ENCODE data around the gene CHPF. TPM values are rescaled to one million over a fixed set of nuclear protein-coding genes. Genes with fewer than 3 reads are reported as not detected.

Gene CHPF
- total and polyA plus RNA-seq, 4 donors: 26.5 to 135 (median 58.2) TPM

GRCh38 chr2:219572237-219573001, 28.8 kb upstream of the CHPF start, which contains the start of gene INHA (continued):
- TF ChIP-seq, protein P1, sequence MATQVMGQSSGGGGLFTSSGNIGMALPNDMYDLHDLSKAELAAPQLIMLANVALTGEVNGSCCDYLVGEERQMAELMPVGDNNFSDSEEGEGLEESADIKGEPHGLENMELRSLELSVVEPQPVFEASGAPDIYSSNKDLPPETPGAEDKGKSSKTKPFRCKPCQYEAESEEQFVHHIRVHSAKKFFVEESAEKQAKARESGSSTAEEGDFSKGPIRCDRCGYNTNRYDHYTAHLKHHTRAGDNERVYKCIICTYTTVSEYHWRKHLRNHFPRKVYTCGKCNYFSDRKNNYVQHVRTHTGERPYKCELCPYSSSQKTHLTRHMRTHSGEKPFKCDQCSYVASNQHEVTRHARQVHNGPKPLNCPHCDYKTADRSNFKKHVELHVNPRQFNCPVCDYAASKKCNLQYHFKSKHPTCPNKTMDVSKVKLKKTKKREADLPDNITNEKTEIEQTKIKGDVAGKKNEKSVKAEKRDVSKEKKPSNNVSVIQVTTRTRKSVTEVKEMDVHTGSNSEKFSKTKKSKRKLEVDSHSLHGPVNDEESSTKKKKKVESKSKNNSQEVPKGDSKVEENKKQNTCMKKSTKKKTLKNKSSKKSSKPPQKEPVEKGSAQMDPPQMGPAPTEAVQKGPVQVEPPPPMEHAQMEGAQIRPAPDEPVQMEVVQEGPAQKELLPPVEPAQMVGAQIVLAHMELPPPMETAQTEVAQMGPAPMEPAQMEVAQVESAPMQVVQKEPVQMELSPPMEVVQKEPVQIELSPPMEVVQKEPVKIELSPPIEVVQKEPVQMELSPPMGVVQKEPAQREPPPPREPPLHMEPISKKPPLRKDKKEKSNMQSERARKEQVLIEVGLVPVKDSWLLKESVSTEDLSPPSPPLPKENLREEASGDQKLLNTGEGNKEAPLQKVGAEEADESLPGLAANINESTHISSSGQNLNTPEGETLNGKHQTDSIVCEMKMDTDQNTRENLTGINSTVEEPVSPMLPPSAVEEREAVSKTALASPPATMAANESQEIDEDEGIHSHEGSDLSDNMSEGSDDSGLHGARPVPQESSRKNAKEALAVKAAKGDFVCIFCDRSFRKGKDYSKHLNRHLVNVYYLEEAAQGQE (IDR thresholded peaks at IDR 0.05): no peak
- TF ChIP-seq ATF3 (IDR thresholded peaks at IDR 0.05): no peak
- no peak for TF ChIP-seq MAX (IDR thresholded peaks at IDR 0.05)
- TF ChIP-seq YY1 (IDR thresholded peaks at IDR 0.05): no peak
- TF ChIP-seq GABPA (IDR thresholded peaks at IDR 0.05 in 1 of 2, conservative IDR thresholded peaks at IDR 0.05 in 1 of 2): no peak
- no peak for TF ChIP-seq RXRA (IDR thresholded peaks at IDR 0.05)

DNA sequence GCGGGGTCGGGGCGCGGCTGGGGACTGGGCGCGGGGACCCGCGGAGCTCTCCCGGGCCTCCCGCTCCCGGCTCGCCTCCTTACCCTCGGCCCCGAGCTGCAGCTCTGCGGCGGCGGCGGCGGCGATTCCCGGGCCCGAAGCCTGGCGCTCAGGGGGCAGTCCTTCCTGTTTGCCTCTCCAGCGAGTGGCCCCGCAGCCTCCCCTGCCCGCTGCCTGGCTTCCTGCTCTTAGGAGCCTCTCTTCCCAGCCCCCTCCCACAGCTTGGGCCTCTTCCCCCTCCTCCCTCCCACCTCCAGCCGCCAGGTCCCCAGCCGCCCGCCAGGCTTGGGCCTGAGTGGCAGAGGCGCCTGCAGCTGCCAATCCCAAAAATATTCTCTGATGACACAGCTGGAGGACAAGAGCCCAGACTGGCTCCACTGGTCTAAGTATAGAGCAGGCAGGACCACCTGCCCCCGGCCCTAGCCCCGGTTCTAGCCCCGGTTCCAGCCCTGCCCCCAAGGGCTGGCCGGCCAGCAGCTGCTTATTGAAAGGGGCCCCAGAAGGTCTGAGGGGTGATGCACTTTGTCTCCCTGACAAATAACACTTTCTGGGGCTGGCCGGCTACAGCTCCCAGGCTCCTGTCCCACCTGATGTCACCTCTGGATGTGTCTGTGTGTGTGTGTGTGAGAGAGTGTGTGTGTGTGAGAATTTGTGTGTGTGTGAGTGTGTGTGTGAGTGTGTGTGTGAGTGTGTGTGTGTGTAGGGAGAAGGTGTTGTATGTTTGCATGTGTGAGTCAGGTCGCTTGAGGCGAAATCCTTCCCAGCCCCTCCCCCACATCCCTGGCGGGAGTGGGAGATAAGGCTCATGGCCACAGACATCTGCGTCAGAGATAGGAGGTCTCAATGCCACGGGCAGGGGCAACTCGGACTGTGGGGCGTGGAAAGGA, 28.0 kb upstream of the CHPF start, which contains the start of gene OBSL1:
Gene OBSL1, minus strand, starts transcription at position 229 of the 926 bp plus-strand sequence. CDS start 307 bp downstream, outside the sequence.
- peak within 1 kb of the TSS; percentile 57 to 81 (median 65) for H3K4me3 ChIP-seq (ENCODE audit: low read depth in 1 of 3, low read length in 3 of 3)
- peak; percentile 64 for DNase-seq (ENCODE audit: low spot score)
- no peaks in the 10 kb centered on the region for H3K9me3 ChIP-seq (ENCODE audit: control insufficient read depth in 4 of 4, low read length in 3 of 4)
- H3K36me3 ChIP-seq (ENCODE audit: control insufficient read depth in 4 of 4, insufficient read depth in 3 of 4, low read depth in 1 of 4, low read length in 3 of 4): peaks cover 0 to 6% (median 1%) of the 10 kb centered on the region in 4 donors
- no peaks in the 10 kb centered on the region for H3K27me3 ChIP-seq (ENCODE audit: control insufficient read depth in 4 of 4, insufficient read depth in 4 of 4, low read length in 3 of 4)
- TF ChIP-seq MAX (IDR thresholded peaks at IDR 0.05) (no peak), RXRA (IDR thresholded peaks at IDR 0.05) (peak in 1 of 2 donors; percentile 8)
- peak within 1 kb of the TSS in 1 of 2 donors; percentile 53 for H3K27ac ChIP-seq (ENCODE audit: low read depth in 1 of 2, low read length in 2 of 2)
- peak within 1 kb of the TSS; percentile 37 to 48 for H3K9ac ChIP-seq (ENCODE audit: low read depth in 1 of 2, low read length in 2 of 2)
- peaks cover 4 to 15% (median 6%) of the 10 kb centered on the region in 4 donors for H3K4me1 ChIP-seq (ENCODE audit: control insufficient read depth in 4 of 4, insufficient read depth in 4 of 4, low read length in 3 of 4)
- 8% methylated on average over 42 of the region's 42 CpGs for WGBS

DNA sequence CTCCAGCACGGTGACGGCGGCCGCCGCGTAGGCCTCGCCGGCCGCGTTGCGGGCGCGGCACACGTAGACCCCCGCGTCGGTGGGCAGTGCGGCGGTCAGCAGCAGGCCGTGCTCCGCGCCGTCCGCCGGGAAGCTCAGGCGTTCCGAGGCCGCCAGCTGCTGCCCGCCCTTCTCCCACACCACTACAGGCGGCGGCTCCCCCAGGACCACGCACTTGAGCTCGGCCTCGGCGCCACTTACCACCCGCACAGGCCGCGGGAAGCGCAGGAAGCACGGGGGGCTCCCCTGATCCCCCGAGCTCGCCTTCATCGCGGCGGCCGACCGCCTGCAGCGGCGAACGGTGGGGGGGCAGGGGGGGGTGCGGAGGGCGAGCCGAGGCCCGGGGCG, 27.3 kb upstream of the CHPF start:
- H3K27me3 ChIP-seq (ENCODE audit: control insufficient read depth in 4 of 4, insufficient read depth in 4 of 4, low read length in 3 of 4): no peaks in the 10 kb centered on the region
- peaks cover 4 to 15% (median 6%) of the 10 kb centered on the region in 4 donors for H3K4me1 ChIP-seq (ENCODE audit: control insufficient read depth in 4 of 4, insufficient read depth in 4 of 4, low read length in 3 of 4)
- DNase-seq (ENCODE audit: low spot score): no peak
- H3K4me3 ChIP-seq (ENCODE audit: low read depth in 1 of 3, low read length in 3 of 3): peak overlapping the region; percentile 57 to 81 (median 65)
- H3K27ac ChIP-seq (ENCODE audit: low read depth in 1 of 2, low read length in 2 of 2): peak overlapping the region in 1 of 2 donors; percentile 33
- H3K36me3 ChIP-seq (ENCODE audit: control insufficient read depth in 4 of 4, insufficient read depth in 3 of 4, low read depth in 1 of 4, low read length in 3 of 4): peaks cover 0 to 6% (median 1%) of the 10 kb centered on the region in 4 donors
- peak overlapping the region in 1 of 2 donors; percentile 37 for H3K9ac ChIP-seq (ENCODE audit: low read depth in 1 of 2, low read length in 2 of 2)
- H3K9me3 ChIP-seq (ENCODE audit: control insufficient read depth in 4 of 4, low read length in 3 of 4): no peaks in the 10 kb centered on the region
- 1% methylated on average over 55 of the region's 55 CpGs for WGBS
- TF ChIP-seq, protein P1 (IDR thresholded peaks at IDR 0.05): no peak
- TF ChIP-seq, protein P2, sequence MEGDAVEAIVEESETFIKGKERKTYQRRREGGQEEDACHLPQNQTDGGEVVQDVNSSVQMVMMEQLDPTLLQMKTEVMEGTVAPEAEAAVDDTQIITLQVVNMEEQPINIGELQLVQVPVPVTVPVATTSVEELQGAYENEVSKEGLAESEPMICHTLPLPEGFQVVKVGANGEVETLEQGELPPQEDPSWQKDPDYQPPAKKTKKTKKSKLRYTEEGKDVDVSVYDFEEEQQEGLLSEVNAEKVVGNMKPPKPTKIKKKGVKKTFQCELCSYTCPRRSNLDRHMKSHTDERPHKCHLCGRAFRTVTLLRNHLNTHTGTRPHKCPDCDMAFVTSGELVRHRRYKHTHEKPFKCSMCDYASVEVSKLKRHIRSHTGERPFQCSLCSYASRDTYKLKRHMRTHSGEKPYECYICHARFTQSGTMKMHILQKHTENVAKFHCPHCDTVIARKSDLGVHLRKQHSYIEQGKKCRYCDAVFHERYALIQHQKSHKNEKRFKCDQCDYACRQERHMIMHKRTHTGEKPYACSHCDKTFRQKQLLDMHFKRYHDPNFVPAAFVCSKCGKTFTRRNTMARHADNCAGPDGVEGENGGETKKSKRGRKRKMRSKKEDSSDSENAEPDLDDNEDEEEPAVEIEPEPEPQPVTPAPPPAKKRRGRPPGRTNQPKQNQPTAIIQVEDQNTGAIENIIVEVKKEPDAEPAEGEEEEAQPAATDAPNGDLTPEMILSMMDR (IDR thresholded peaks at IDR 0.05; ENCODE audit: low read depth, low read length, missing input control): no peak
- TF ChIP-seq JUND (IDR thresholded peaks at IDR 0.05) (no peak), EGR1 (IDR thresholded peaks at IDR 0.05; ENCODE audit: low read depth in 2 of 2) (no peak), NR2F2 (IDR thresholded peaks at IDR 0.05) (no peak), FOXA1 (IDR thresholded peaks at IDR 0.05) (no peak), RAD21 (IDR thresholded peaks at IDR 0.05) (no peak), YY1 (IDR thresholded peaks at IDR 0.05) (no peak), ATF3 (IDR thresholded peaks at IDR 0.05) (no peak), MAX (IDR thresholded peaks at IDR 0.05) (no peak), TAF1 (conservative IDR thresholded peaks at IDR 0.05) (no peak), SP1 (IDR thresholded peaks at IDR 0.05) (no peak), GABPA (IDR thresholded peaks at IDR 0.05 in 1 of 2, conservative IDR thresholded peaks at IDR 0.05 in 1 of 2) (no peak)

Data from liver (tissue), 9 donors.